ENCODE data around the gene SLC5A2. TPM values are rescaled to one million over a fixed set of nuclear protein-coding genes. Genes with fewer than 3 reads are reported as not detected.

SLC5A2 gene
- total RNA-seq, 2 experiments from 2014 or later: not detected

DNA sequence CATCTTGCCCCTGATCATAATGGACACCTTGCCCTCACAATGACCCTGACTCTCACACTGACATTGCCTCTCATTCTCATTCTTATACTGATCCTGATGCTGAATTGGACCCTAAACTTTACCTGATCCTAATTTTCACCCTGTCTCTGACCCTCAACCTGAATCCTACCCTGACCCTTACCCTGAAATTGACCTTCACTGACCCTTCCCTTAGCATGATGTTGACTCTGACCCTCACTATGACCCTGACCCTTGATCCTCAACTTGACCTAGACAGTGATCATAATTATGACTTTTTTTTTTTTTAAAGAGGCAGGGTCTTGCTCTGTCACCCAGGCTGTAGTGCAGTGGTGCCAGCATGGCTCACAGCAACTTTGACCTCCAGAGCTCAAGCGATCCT, 48.2 kb downstream of the SLC5A2 start:
- BruUV-seq (replicated peaks): no TSS peak

DNA sequence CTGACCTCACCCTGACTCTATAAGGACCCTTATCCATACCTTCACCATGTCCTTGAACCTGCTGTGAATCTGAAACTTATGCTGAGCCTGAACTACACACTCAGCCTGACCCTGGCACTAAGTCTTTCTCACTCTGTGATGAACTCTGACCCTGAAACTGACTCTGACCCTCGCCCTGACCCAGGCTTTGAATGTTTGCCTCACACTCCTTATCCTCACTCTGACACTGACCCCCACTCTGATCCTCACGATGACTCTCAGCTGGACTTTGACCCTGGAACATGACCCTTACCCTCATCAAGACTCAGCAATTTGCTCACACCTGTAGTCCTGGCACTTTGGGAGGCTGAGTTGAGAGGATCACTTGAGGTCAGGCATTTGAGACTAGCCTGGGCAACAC, 49.2 kb downstream of the SLC5A2 start:
- ChIA-PET CTCF (ENCODE audit: unreplicated experiment) (no interaction called here), POLR2A (no interaction called here)
- Histone ChIP-seq H3K27ac (ENCODE audit: low read depth, low read length, poor library complexity, severe bottlenecking) (no peak overlapping the region), H3K79me2 (ENCODE audit: insufficient read depth, low read depth, low read length) (no peaks in the 10 kb centered on the region), H4K20me1 (ENCODE audit: insufficient read depth, low read length) (no peaks in the 10 kb centered on the region), H3K9me3 (ENCODE audit: low read length) (no peaks in the 10 kb centered on the region), H3K4me1 (ENCODE audit: insufficient read depth, low read length, poor library complexity, severe bottlenecking) (no peaks in the 10 kb centered on the region), H2AFZ (ENCODE audit: low read length) (no peak overlapping the region), H3K9me2 (ENCODE audit: insufficient read depth, low read length) (no peaks in the 10 kb centered on the region), H3K4me2 (ENCODE audit: low read length) (no peak overlapping the region), H3K4me3 (ENCODE audit: low read depth, low read length, poor library complexity, severe bottlenecking) (no peak overlapping the region), H3K36me3 (ENCODE audit: insufficient read depth, low read length) (no peaks in the 10 kb centered on the region)
- no peak for DNase-seq (ENCODE audit: low spot score)
- no peak for TF ChIP-seq EZH2phosphoT487 (IDR thresholded peaks at IDR 0.05; ENCODE audit: borderline replicate concordance, low read depth, low read length)
- TF ChIP-seq, protein P1, sequence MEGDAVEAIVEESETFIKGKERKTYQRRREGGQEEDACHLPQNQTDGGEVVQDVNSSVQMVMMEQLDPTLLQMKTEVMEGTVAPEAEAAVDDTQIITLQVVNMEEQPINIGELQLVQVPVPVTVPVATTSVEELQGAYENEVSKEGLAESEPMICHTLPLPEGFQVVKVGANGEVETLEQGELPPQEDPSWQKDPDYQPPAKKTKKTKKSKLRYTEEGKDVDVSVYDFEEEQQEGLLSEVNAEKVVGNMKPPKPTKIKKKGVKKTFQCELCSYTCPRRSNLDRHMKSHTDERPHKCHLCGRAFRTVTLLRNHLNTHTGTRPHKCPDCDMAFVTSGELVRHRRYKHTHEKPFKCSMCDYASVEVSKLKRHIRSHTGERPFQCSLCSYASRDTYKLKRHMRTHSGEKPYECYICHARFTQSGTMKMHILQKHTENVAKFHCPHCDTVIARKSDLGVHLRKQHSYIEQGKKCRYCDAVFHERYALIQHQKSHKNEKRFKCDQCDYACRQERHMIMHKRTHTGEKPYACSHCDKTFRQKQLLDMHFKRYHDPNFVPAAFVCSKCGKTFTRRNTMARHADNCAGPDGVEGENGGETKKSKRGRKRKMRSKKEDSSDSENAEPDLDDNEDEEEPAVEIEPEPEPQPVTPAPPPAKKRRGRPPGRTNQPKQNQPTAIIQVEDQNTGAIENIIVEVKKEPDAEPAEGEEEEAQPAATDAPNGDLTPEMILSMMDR (conservative IDR thresholded peaks at IDR 0.05; ENCODE audit: low read length): no peak
- intact Hi-C loops (cut with micrococcal nuclease; ENCODE audit: unreplicated experiment): no loop called here
- BruUV-seq (replicated peaks): no TSS peak

More for the DNA sequence above, 48.2 kb downstream of the SLC5A2 start:
- no peak overlapping the region for H2AFZ ChIP-seq (ENCODE audit: low read length)
- no peaks in the 10 kb centered on the region for H3K4me1 ChIP-seq (ENCODE audit: insufficient read depth, low read length, poor library complexity, severe bottlenecking)
- no peaks in the 10 kb centered on the region for H3K36me3 ChIP-seq (ENCODE audit: insufficient read depth, low read length)
- no peaks in the 10 kb centered on the region for H3K9me2 ChIP-seq (ENCODE audit: insufficient read depth, low read length)
- TF ChIP-seq, protein P1 (conservative IDR thresholded peaks at IDR 0.05; ENCODE audit: low read length): no peak
- TF ChIP-seq EZH2phosphoT487 (IDR thresholded peaks at IDR 0.05; ENCODE audit: borderline replicate concordance, low read depth, low read length): no peak
- CTCF ChIA-PET (ENCODE audit: unreplicated experiment): no interaction called here
- no peaks in the 10 kb centered on the region for H3K79me2 ChIP-seq (ENCODE audit: insufficient read depth, low read depth, low read length)
- no peaks in the 10 kb centered on the region for H3K9me3 ChIP-seq (ENCODE audit: low read length)
- no peaks in the 10 kb centered on the region for H4K20me1 ChIP-seq (ENCODE audit: insufficient read depth, low read length)
- POLR2A ChIA-PET: no interaction called here
- DNase-seq (ENCODE audit: low spot score): no peak
- no peak overlapping the region for H3K4me3 ChIP-seq (ENCODE audit: low read depth, low read length, poor library complexity, severe bottlenecking)
- H3K27ac ChIP-seq (ENCODE audit: low read depth, low read length, poor library complexity, severe bottlenecking): no peak overlapping the region
- no peak overlapping the region for H3K4me2 ChIP-seq (ENCODE audit: low read length)
- intact Hi-C loops (cut with micrococcal nuclease; ENCODE audit: unreplicated experiment): no loop called here

DNA sequence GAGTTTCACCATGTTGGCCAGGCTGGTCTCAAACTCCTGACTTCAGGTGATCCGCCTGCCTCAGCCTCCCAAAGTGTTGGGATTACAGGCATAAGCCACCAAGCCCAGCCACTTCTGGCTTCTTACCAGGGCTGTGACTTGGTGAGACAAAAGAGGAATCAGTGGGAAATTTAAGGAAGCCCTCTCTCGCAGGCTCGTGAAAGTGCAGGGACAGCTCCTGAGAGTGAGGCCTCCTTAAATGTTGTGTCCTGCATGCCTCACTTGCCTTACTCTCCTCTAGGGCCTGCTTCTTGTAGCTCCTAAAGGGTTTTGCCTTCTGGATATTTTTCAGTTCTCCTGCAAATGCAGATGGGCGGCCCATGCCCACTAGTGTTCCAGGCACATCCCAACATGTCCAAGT, 50.0 kb downstream of the SLC5A2 start:
- ChIA-PET POLR2A (no interaction called here), CTCF (ENCODE audit: unreplicated experiment) (no interaction called here)
- Histone ChIP-seq H3K27ac (ENCODE audit: low read depth, low read length, poor library complexity, severe bottlenecking) (no peak overlapping the region), H3K9me3 (ENCODE audit: low read length) (no peaks in the 10 kb centered on the region), H3K79me2 (ENCODE audit: insufficient read depth, low read depth, low read length) (no peaks in the 10 kb centered on the region), H3K4me3 (ENCODE audit: low read depth, low read length, poor library complexity, severe bottlenecking) (no peak overlapping the region), H3K4me2 (ENCODE audit: low read length) (no peak overlapping the region), H3K9me2 (ENCODE audit: insufficient read depth, low read length) (no peaks in the 10 kb centered on the region), H2AFZ (ENCODE audit: low read length) (no peak overlapping the region), H4K20me1 (ENCODE audit: insufficient read depth, low read length) (no peaks in the 10 kb centered on the region), H3K4me1 (ENCODE audit: insufficient read depth, low read length, poor library complexity, severe bottlenecking) (no peaks in the 10 kb centered on the region), H3K36me3 (ENCODE audit: insufficient read depth, low read length) (no peaks in the 10 kb centered on the region)
- DNase-seq (ENCODE audit: low spot score): no peak
- no TSS peak for BruUV-seq (replicated peaks)
- intact Hi-C loops (cut with micrococcal nuclease; ENCODE audit: unreplicated experiment): no loop called here
- no peak for TF ChIP-seq EZH2phosphoT487 (IDR thresholded peaks at IDR 0.05; ENCODE audit: borderline replicate concordance, low read depth, low read length)
- TF ChIP-seq, protein P1 (conservative IDR thresholded peaks at IDR 0.05; ENCODE audit: low read length): no peak

All from OCI-LY7 (cell line).